ENCODE results near the gene MATN1. TPM values are rescaled to one million over a fixed set of nuclear protein-coding genes. Genes with fewer than 3 reads are reported as not detected.
A peak's percentile ranks its signal among the peaks of the same experiment; 100 is the strongest.

The MATN1 gene
- total and polyA plus RNA-seq, 12 donors = not detected

GRCh38 chr1:30725450-30726095 is 2.2 kb upstream of the MATN1 start:
- ATAC-seq (no peak), DNase-seq (no peak)
- 89 to 90% methylated on average over 17 of the region's 17 CpGs for WGBS, 2 donors
- no peak for TF ChIP-seq CTCF (IDR thresholded peaks at IDR 0.05)
- H3K9me3 ChIP-seq = no peaks in the 10 kb centered on the region
- H3K4me3 ChIP-seq = no peak overlapping the region
- intact Hi-C loops (cut with DNase I) = loop anchor here in 1 of 10 donors (10.0 kb wide), 1 partner anchor 429 kb away; no protein-coding TSS in a partner anchor
- no peaks in the 10 kb centered on the region for H3K27me3 ChIP-seq
- peaks cover 0 to 7% (median 0%) of the 10 kb centered on the region in 9 donors for H3K36me3 ChIP-seq
- H3K27ac ChIP-seq = no peak overlapping the region
- peaks cover 0 to 7% (median 0%) of the 10 kb centered on the region in 9 donors for H3K4me1 ChIP-seq

- ATAC-seq (no peak), DNase-seq (no peak)
- peaks cover 0 to 7% (median 0%) of the 10 kb centered on the region in 9 donors for H3K36me3 ChIP-seq
- no peak for TF ChIP-seq CTCF (IDR thresholded peaks at IDR 0.05)
- intact Hi-C loops (cut with DNase I) = loop anchor here in 6 of 10 donors (5.0 to 10.0 kb wide), 4 partner anchors 182 to 430 kb away; partner anchors contain the start of gene SDC3 (in 1 of the 6)
- H3K4me3 ChIP-seq = no peak overlapping the region
- peaks cover 0 to under 1% (median 0%) of the 10 kb centered on the region in 9 donors for H3K4me1 ChIP-seq
- H3K27ac ChIP-seq = no peak overlapping the region
- no peaks in the 10 kb centered on the region for H3K9me3 ChIP-seq
- no peaks in the 10 kb centered on the region for H3K27me3 ChIP-seq
- WGBS, 2 donors = 78 to 89% methylated on average over 5 of the region's 5 CpGs
Observed at GRCh38 chr1:30724655-30725421, 1.5 kb upstream of the MATN1 start.

GRCh38 chr1:30724175-30724574 is 790 bp upstream of the MATN1 start:
- intact Hi-C loops (cut with DNase I) = loop anchor here in 6 of 10 donors (5.0 to 10.0 kb wide), 4 partner anchors 183 to 431 kb away; partner anchors contain the start of gene SDC3 (in 1 of the 6)
- 93 to 97% methylated on average over 2 of the region's 2 CpGs for WGBS, 2 donors
- Histone ChIP-seq H3K4me1 (peaks cover 0 to 7% (median 5%) of the 10 kb centered on the region in 9 donors), H3K27me3 (no peaks in the 10 kb centered on the region), H3K27ac (no peak overlapping the region), H3K9me3 (no peaks in the 10 kb centered on the region), H3K36me3 (peaks cover 0 to 7% (median 0%) of the 10 kb centered on the region in 9 donors), H3K4me3 (no peak overlapping the region)
- DNase-seq (no peak), ATAC-seq (no peak)
- peak in 1 of 9 donors; percentile 24 for TF ChIP-seq CTCF (IDR thresholded peaks at IDR 0.05)

GRCh38 chr1:30721812-30722537 is 1.4 kb downstream of the MATN1 start:
- DNase-seq (no peak), ATAC-seq (no peak)
- intact Hi-C loops (cut with DNase I) = loop anchor here in 7 of 10 donors (2.0 to 10.0 kb wide), 6 partner anchors 57 to 433 kb away; partner anchors contain the start of gene SDC3 (in 1 of the 7)
- Histone ChIP-seq H3K27ac (no peak overlapping the region), H3K27me3 (no peaks in the 10 kb centered on the region), H3K36me3 (peaks cover 0 to 7% (median 0%) of the 10 kb centered on the region in 9 donors), H3K9me3 (no peaks in the 10 kb centered on the region), H3K4me3 (no peak overlapping the region), H3K4me1 (peaks cover 0 to 15% (median 10%) of the 10 kb centered on the region in 9 donors)
- WGBS, 2 donors = 83 to 84% methylated on average over 9 of the region's 9 CpGs
- no peak for TF ChIP-seq CTCF (IDR thresholded peaks at IDR 0.05)
